HG03442 (cell line): ENCODE data around the gene MAPK13.

Experiments
- ATAC-seq: cut with Tn5 transposase; IDR thresholded peaks from one replicate; pipeline ENCODE4 v1.9.1; 2021; ENCODE audit warnings: mild to moderate bottlenecking, moderate library complexity; ENCODE audit not compliant: unreplicated experiment

Gene MAPK13

GRCh38 chr6:36142971-36143838, 12.9 kb downstream of the MAPK13 start:
- no peak for ATAC-seq

GRCh38 chr6:36145495-36145894, 15.2 kb downstream of the MAPK13 start:
- no peak for ATAC-seq

GRCh38 chr6:36147294-36147693, 17.0 kb downstream of the MAPK13 start:
- ATAC-seq = no peak

GRCh38 chr6:36149476-36149875, 19.2 kb downstream of the MAPK13 start:
- no peak for ATAC-seq

- no peak for ATAC-seq
These were observed 20.0 kb downstream of the MAPK13 start for GRCh38 chr6:36150283-36150682.

DNA sequence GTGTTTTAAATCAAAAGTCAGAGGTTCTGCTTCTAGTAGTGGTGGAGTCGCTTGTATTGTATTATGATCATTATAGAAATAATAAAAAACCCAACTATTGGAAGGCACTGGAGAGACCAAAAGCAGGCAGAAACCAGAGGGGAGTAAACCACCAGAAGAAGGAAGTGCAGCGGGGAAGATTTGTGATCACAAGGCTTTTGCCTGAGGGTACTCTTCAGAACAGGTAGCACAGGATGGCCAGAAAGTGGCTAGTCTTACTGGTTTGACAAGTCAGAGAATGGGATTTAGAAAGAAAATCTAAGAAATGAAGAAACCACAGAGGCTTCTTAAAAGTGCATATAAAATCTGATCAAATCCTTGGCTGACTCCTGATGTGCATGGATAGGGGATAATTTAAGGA, 24.0 kb downstream of the MAPK13 start:
- ATAC-seq = no peak

GRCh38 chr6:36155662-36156061, 25.3 kb downstream of the MAPK13 start:
- ATAC-seq = no peak

GRCh38 chr6:36160147-36160760, 29.9 kb downstream of the MAPK13 start:
- no peak for ATAC-seq

- no peak for ATAC-seq
These were observed 39.0 kb downstream of the MAPK13 start for GRCh38 chr6:36169023-36170007.

DNA sequence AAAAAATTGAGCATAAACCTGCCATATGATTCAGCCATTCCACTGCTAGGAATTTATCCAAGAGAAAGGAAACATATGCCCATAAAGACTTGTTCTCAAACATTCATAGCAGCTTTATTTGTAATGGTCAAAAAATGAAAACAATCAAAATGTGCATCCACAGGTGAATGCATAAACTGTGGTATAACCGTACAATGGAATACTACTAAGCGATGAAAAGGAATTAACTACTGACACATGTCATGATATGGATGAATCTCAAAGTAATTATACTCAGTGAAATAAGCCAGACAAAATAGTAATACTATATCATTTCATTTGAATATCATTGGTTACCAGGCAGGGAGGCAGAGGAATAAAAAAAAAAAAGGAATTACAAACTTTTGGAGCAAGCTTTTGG, 40.4 kb downstream of the MAPK13 start:
- ATAC-seq = no peak

DNA sequence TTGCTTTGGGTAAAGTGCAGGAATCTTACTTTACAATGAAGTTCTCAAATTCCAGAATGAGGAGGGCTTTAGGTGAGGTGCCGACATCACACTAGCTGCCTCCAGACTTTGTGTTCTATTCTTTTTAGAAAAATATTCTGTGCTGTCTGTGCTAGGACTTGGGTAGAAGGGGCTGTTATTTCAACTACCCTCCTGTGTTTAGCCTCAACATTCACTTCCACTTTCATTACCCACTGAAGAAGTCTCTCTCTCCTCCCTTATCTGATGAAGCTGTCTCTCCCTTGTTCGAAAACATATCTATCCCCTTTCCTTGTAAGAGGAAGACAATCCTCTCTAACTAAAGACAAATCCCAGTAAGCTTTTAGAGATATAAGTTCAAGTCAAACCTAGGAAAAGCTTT, 41.3 kb downstream of the MAPK13 start:
- no peak for ATAC-seq

DNA sequence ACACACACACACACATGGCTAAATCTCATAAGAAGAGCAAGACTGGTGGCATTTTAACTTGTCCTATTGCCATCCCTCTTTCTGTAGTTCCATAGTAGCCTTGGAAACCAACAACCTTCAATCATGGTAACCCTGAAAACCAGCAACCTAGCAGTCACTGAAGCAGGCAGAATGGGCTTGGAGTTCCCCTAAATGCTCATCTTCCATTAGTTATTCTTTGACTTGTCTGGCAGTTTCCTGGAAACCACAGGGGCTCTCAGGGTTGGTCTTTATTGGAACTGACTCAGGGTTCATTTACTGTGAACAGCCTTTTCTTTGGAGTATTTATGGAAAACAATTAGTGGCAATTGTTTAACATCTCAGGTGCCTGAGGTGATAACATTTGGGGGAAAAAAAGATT, 46.9 kb downstream of the MAPK13 start:
- ATAC-seq = no peak

DNA sequence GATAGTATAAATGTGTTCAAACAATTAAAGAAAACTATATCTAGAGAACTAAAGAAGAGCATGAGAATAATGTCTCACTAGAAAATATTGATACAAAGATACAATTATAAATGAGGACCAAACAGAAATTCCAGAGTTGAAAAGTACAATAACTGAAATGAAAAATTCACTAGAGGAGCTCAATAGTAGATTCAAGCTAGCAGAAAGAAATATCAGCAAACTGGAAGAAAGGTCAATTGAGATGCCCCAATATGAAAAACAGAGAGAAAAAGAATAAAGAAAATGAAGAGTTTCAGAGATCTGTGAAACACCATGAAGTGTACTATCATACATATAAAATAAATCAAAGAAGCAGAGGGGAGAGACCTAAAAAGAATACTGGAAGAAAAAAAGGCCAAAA, 48.2 kb downstream of the MAPK13 start:
- ATAC-seq = no peak

GRCh38 chr6:36180126-36180525, 49.8 kb downstream of the MAPK13 start:
- ATAC-seq = no peak

GRCh38 chr6:36184311-36184710, 54.0 kb downstream of the MAPK13 start:
- ATAC-seq = no peak

- ATAC-seq = no peak
These were observed 55.9 kb downstream of the MAPK13 start for GRCh38 chr6:36186199-36186598.

GRCh38 chr6:36187446-36187845, 57.1 kb downstream of the MAPK13 start:
- no peak for ATAC-seq
